D721Med (cell line): ENCODE measurements around the gene P4HB.

ENCODE experiments used
- DNase-seq: peaks from one replicate; pipeline ENCODE4 v3.0.0; 2011; ENCODE audit warnings: low spot score; ENCODE audit not compliant: insufficient read length
- FAIRE-seq: peaks from 2 replicates; lab custom pipeline; 2011; peaks lifted over from hg19 to GRCh38; lab: Jason Lieb, UNC
- CTCF ChIP-seq: IDR thresholded peaks from 2 replicates; pipeline ENCODE4 v1.5.1; 2012; ENCODE audit warnings: mild to moderate bottlenecking, control low read depth; ENCODE audit not compliant: insufficient read depth; ENCODE audit errors: missing control alignments

The P4HB gene

GRCh38 chr17:81804559-81805399 is 55.6 kb downstream of the P4HB start:
- TF ChIP-seq CTCF: no peak
- FAIRE-seq (no peak), DNase-seq (no peak)

- FAIRE-seq: no peak
- no peak for DNase-seq
- no peak for TF ChIP-seq CTCF
Observed at GRCh38 chr17:81803728-81804558, 56.4 kb downstream of the P4HB start, which contains the start of gene GCGR. Gene GCGR, plus strand, starts transcription at chr17:81804150. Its CDS starts 4,869 bp downstream, at chr17:81809019.

- no peak for TF ChIP-seq CTCF
- no peak for FAIRE-seq
Observed at GRCh38 chr17:81802856-81803643, 57.3 kb downstream of the P4HB start.

GRCh38 chr17:81802048-81802758 is 58.1 kb downstream of the P4HB start:
- no peak for TF ChIP-seq CTCF
- DNase-seq (no peak), FAIRE-seq (no peak)

More at GRCh38 chr17:81802856-81803643, 57.3 kb downstream of the P4HB start:
- no peak for DNase-seq

- TF ChIP-seq CTCF: no peak
- DNase-seq (no peak), FAIRE-seq (no peak)
Observed at GRCh38 chr17:81801327-81801726, 59.0 kb downstream of the P4HB start.

GRCh38 chr17:81794509-81794908 is 65.8 kb downstream of the P4HB start:
- FAIRE-seq (no peak), DNase-seq (no peak)
- no peak for TF ChIP-seq CTCF
